Central memory CD8-positive, alpha-beta T cell (primary cell): ENCODE measurements around the gene SNX6.

ENCODE experiments used
- ATAC-seq: fragments of 150-1000 bp; cut with Tn5 transposase; replicated peaks from 2 replicates; pipeline ENCODE4 v1.10.0; 2022; ENCODE audit warnings: mild to moderate bottlenecking, moderate FRiP score, moderate number of reproducible peaks; ENCODE audit not compliant: poor library complexity, severe bottlenecking; ENCODE audit errors: extremely low read depth
- DNase-seq, 2 donors: peaks; one replicate each; pipeline ENCODE4 v3.0.0; 2021; ENCODE audit warnings: low spot score in 2 of 2
- H3K27ac Mint-ChIP-seq: one replicate; pipeline ENCODE4 v1.8.0; 2022; ENCODE audit warnings: low read depth, mild to moderate bottlenecking, moderate library complexity, mixed read lengths
- H3K27me3 Mint-ChIP-seq: one replicate; pipeline ENCODE4 v1.8.0; 2022; ENCODE audit warnings: mixed read lengths
- H3K36me3 Mint-ChIP-seq: one replicate; pipeline ENCODE4 v1.8.0; 2022; ENCODE audit warnings: mild to moderate bottlenecking, moderate library complexity, mixed read lengths; ENCODE audit not compliant: insufficient read depth
- H3K4me1 Mint-ChIP-seq: one replicate; pipeline ENCODE4 v1.8.0; 2022; ENCODE audit warnings: mixed read lengths
- H3K4me3 Mint-ChIP-seq: one replicate; pipeline ENCODE4 v1.8.0; 2022; ENCODE audit warnings: mild to moderate bottlenecking, moderate library complexity, mixed read lengths
- H3K9me3 Mint-ChIP-seq: one replicate; pipeline ENCODE4 v1.8.0; 2022; ENCODE audit warnings: mixed read lengths

The SNX6 gene

DNA sequence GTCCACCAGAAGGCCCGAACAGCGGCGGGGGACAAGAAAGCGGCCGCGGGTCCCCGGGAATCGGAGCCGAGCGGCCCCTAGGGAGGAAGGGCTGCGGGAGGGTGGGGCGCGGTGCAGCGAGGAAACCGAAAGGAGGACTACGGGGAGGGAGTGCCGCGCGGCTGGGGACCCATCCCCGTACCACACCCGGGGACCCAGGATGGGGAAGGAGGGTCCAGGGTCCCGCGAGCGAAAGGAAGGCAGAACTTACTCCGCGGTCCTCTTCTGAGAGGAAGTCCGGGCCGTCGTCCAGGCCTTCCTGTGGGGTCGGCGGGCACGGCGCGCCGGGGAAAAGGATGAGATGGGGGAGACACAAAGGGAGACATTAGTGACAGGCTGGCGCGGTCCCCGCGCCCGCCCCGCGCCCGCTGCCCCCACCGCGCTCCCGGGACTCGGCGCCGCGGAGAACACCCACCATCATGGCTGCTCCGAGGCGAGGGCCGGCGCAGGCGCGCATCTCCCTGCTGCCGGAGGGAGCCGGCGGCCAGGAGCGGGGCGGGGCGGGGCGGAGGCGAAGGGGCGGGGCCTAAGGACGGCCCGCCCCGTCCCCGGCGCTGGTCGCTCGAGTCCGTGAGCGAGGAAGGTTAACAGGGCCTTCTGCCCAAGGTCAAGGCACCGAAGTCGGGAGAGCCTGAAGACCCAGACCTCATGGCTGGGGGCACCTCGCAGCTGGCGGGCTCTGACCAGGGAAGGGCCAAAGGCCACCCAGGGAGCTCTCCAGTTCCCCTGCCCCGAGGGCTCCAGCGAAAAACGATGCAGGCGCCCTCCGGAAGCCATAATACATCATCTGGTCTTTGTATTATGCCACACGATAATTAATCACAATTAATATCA lies at the start of gene SNX6:
TSS of gene SNX6 (minus strand) at position 492 of the 873 bp plus-strand sequence. CDS start at position 460, 32 bp downstream.
- Mint-ChIP-seq H3K9me3 (no peaks in the 10 kb centered on the region), H3K4me3 (peak within 1 kb of the TSS; percentile 97), H3K27me3 (no peaks in the 10 kb centered on the region), H3K27ac (peak within 1 kb of the TSS; percentile 94), H3K36me3 (peaks cover 8% of the 10 kb centered on the region), H3K4me1 (peaks cover 22% of the 10 kb centered on the region)
- ATAC-seq (peak; percentile 94), DNase-seq (peak; percentile 50 to 69)

DNA sequence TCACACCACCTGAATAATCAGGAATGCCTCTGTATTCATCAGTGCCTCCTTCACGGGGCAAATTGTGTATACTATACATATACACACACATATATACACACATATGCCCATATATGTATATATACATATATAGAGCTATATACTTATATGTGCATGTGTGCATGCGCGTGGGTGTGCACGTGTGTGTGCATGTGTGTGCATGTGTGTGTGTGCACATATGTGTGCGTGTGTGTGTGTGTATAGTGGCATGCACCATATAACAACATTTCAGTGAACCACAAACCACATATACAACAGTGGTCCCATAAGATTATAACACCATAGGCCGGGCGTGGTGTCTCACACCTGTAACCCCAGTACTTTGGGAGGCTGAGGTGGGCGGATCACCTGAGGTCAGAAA lies 48.8 kb upstream of the SNX6 start:
- Mint-ChIP-seq H3K4me3 (no peak overlapping the region), H3K36me3 (no peaks in the 10 kb centered on the region), H3K9me3 (no peaks in the 10 kb centered on the region), H3K27me3 (peaks cover 13% of the 10 kb centered on the region), H3K4me1 (no peaks in the 10 kb centered on the region), H3K27ac (no peak overlapping the region)
- ATAC-seq, result no peak
- DNase-seq, result no peak

DNA sequence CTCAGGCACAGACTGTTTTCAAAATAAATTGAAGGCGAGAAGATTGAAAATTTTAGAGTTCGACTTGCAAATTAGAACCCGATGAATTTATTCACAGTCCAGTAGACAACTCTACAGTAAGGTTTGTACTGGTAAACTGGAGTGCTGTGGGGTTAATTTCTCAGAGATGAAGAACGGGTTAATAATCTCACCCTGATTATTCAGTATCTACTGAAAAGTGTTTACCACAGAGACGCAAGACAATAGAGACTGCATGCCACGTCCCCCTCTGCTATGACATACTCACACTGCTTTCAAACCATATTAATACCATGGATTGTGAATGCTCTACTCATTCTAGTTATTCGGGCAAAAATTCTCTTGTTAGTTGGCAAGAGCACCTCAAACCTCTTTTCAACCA lies 48.4 kb upstream of the SNX6 start:
- Mint-ChIP-seq H3K4me1 (no peaks in the 10 kb centered on the region), H3K27me3 (peaks cover 13% of the 10 kb centered on the region), H3K9me3 (no peaks in the 10 kb centered on the region), H3K27ac (no peak overlapping the region), H3K4me3 (no peak overlapping the region), H3K36me3 (peaks cover 1% of the 10 kb centered on the region)
- ATAC-seq, result no peak
- DNase-seq, result no peak

DNA sequence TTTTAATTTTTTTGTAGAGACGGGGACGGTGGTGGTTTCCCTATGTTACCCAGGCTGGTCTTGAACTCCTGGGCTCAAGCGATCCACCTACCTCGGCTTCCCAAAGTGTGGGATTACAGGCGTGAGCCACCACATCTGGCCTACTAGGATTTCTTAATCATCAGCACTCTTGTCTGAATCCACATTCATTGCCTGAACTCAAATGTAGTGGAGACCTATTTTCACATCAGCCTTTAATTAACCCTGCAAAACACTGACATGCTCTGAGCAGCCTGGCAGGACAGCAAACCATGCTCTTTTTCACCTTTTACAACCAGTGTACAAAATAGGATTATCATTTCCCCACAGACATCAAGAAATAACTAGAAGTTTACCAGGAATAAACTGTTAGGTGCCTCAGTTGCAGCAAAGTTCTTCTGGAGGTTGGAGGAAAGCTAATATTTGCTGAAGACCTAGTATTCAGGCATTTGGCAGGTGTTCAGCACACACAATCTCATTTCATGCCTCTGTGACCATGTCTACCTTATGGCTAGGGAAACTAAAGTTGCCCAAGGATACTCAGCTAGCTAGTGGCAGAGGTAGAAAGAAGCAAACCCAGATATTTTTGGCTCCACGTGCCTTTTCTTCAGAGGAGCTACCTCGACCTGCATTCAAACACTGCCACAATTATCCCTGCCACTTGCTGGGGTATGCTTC lies 46.7 kb upstream of the SNX6 start:
- Mint-ChIP-seq H3K27ac (no peak overlapping the region), H3K4me1 (no peaks in the 10 kb centered on the region), H3K9me3 (no peaks in the 10 kb centered on the region), H3K4me3 (no peak overlapping the region), H3K27me3 (peaks cover 11% of the 10 kb centered on the region), H3K36me3 (peaks cover 2% of the 10 kb centered on the region)
- DNase-seq, result no peak
- ATAC-seq, result no peak

DNA sequence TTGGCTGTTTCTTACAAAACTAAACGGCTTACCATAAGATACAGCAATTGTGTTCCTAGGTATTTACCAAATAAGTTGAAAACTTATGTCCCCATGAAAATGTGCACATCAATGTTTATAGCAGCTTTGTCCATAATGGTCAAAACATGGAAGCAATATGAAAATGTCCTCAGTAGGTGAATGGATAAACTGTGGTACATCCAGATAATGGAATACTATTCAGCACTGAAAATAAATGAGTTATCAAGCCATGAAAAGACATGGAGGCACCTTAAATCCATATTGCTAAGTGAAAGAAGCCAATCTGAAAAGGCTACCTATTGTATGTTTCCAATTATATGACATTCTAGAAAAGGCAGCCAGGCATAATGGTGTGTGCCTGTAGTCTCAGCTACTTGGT lies 43.8 kb upstream of the SNX6 start:
- Mint-ChIP-seq H3K9me3 (no peaks in the 10 kb centered on the region), H3K4me3 (no peak overlapping the region), H3K36me3 (peaks cover 2% of the 10 kb centered on the region), H3K4me1 (no peaks in the 10 kb centered on the region), H3K27ac (no peak overlapping the region), H3K27me3 (no peaks in the 10 kb centered on the region)
- DNase-seq (no peak), ATAC-seq (no peak)

DNA sequence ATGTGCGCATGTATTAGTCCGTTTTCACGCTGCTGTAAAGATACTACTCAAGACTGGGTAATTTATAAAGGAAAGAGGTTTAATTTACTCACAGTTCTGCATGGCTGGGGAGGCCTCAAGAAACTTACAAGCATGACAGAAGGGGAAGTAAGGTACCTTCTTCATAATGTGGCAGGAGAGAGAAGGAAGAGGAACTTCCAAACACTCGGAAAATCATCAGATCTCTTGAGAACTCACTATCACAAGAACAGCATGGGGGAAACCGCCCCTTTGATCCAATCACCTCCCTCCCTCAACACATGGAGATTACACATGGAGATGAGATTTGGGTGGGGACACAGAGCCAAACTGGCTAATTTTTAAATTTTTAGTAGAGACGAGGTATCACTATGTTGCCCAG lies 41.8 kb upstream of the SNX6 start:
- Mint-ChIP-seq H3K4me3 (no peak overlapping the region), H3K27ac (no peak overlapping the region), H3K27me3 (no peaks in the 10 kb centered on the region), H3K4me1 (no peaks in the 10 kb centered on the region), H3K36me3 (peaks cover 2% of the 10 kb centered on the region), H3K9me3 (no peaks in the 10 kb centered on the region)
- ATAC-seq, result no peak
- no peak for DNase-seq

DNA sequence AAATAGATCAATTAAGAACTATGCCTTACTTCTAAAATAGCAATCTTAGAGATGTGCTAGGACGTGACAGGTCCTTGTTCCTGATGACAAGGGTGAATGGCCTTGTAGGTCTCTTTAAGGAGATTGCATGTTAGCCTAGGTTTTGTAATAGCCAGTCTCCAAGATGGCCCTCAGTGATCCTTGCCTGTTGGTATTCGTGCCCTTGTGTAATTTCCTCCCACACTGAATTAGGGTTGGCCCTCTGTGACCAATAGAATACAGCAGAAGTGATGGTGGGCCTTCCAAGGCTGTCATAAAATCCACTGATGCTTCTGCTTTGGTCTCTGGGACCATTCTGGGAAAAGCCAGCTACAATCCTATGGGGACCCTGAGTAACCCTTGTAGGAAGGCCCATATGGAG lies 38.2 kb upstream of the SNX6 start:
- Mint-ChIP-seq H3K4me1 (peaks cover 5% of the 10 kb centered on the region), H3K9me3 (no peaks in the 10 kb centered on the region), H3K4me3 (no peak overlapping the region), H3K27me3 (no peaks in the 10 kb centered on the region), H3K36me3 (no peaks in the 10 kb centered on the region), H3K27ac (no peak overlapping the region)
- DNase-seq (no peak), ATAC-seq (no peak)

DNA sequence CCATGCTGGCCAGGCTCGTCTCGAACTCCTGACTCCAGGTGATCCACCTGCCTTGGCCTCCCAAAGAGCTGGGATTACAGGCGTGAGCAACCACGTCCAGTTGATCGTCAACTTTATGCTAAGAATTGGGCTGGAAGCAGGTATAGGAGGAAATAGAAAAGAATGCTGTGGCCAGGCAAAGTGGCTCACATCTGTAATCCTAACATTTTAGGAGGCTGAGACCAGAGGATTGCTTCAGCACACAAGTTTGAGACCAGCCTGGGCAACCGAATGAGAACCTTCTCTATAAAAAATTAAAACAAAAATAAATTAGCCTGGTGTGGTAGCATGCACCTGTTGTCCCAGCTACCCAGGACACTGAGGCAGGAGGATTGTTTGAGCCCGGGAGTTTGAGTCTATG lies 37.1 kb upstream of the SNX6 start:
- Mint-ChIP-seq H3K9me3 (no peaks in the 10 kb centered on the region), H3K36me3 (no peaks in the 10 kb centered on the region), H3K27me3 (no peaks in the 10 kb centered on the region), H3K4me3 (no peak overlapping the region), H3K27ac (no peak overlapping the region), H3K4me1 (peaks cover 5% of the 10 kb centered on the region)
- ATAC-seq (no peak), DNase-seq (no peak)

DNA sequence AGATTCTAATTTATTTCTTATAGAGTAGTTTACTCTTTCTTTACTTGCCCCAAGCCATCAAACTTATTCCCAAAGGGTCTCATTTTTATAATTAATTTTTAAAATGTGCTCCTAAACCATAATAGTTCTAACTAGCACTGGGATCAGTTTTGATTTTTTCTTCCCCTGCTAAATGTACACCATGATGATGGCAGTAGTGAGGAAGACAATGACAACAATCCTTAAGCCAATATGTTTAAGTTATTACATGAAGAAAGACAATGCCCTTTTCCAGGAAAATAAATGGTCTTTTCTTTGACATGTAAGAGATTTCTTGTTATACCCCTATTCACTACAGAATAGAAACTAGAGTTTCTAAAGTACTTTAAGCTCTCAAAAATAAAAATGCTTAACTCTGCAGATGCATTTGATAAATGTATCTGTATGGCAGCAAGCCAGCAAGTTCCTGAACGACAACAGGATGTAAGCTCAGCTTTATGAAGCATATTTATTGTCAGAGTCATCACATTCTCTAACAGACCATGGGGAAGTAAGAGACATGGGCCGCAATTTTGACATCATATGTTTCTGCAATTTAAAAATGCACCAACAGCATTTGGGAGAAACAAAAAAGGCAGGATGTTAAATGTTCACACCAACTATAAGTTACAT lies 36.0 kb upstream of the SNX6 start:
- H3K4me1 Mint-ChIP-seq, result peaks cover 5% of the 10 kb centered on the region
- H3K27ac Mint-ChIP-seq, result no peak overlapping the region
- H3K9me3 Mint-ChIP-seq, result peaks cover 3% of the 10 kb centered on the region
- ATAC-seq, result no peak
- H3K27me3 Mint-ChIP-seq, result no peaks in the 10 kb centered on the region
- no peak overlapping the region for H3K4me3 Mint-ChIP-seq
- H3K36me3 Mint-ChIP-seq, result no peaks in the 10 kb centered on the region
- DNase-seq, result no peak

DNA sequence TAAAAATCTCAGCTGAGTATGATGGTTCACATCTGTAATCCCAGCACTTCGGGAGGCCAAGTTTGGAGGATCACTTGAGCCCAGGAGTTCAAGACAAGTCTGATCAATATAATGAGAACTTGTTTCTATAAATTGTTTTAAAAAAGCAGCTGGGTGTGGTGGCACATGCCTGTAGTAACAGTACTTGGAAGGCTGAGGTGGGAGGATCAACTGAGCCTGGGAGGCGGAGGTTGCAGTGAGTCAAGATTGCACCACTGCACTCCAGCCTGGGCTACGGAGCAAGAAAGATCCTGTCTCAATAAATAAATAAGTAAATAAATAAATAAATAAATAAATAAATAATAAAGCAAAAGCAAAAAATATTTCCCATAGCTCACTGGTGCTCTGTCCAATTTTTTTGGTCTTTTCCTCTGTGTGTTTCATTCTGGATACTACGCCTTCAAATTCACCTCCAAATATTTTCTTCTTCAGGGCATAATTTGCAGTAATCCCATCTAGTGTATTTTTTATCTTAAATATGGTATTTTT lies 32.7 kb upstream of the SNX6 start:
- H3K4me1 Mint-ChIP-seq, result peaks cover 5% of the 10 kb centered on the region
- ATAC-seq (no peak), DNase-seq (no peak)
- H3K9me3 Mint-ChIP-seq, result peaks cover 6% of the 10 kb centered on the region
- no peak overlapping the region for H3K4me3 Mint-ChIP-seq
- no peaks in the 10 kb centered on the region for H3K36me3 Mint-ChIP-seq
- peak overlapping the region; percentile 35 for H3K27ac Mint-ChIP-seq
- no peaks in the 10 kb centered on the region for H3K27me3 Mint-ChIP-seq

DNA sequence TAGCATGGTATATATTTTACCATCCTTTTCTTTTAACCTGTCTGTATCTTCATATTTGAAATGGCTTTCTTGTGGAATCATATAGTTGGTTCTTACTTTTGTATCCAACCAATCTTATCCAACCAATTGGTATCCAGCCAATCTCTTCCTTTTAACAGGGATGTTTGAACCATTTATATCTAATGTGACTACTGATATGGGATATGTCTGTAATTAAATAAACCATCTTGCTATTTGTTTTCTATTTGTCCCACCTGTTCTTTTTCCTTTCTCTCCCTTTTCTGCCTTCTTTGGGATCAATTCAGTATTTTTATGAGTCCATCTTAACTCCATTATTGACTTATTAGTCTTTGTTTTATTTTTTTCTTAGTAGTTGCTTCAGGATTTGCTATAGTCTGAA lies 30.8 kb upstream of the SNX6 start:
- no peak for DNase-seq
- Mint-ChIP-seq H3K4me3 (no peak overlapping the region), H3K36me3 (no peaks in the 10 kb centered on the region), H3K4me1 (no peaks in the 10 kb centered on the region), H3K9me3 (peaks cover 6% of the 10 kb centered on the region), H3K27me3 (no peaks in the 10 kb centered on the region), H3K27ac (no peak overlapping the region)
- ATAC-seq, result no peak

DNA sequence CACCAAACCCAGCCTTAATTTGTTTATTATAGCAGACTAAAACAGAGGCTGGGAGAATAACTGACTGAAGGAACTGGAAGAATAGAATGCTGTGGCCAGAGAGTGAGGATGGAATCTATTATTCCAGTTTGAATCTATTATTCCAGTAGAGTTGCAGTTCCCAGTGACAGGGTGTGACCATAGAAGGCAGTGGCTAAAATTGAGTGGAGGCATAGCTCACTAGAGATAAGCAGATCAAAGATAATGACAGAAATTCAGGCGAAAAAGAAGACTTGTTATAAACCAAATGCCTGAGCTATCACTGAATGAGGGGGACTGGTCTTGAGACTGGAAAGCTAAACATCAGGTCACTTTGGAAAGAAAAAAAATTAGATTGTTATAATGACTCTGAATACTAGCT lies 26.0 kb upstream of the SNX6 start:
- no peak overlapping the region for H3K27ac Mint-ChIP-seq
- H3K4me1 Mint-ChIP-seq, result no peaks in the 10 kb centered on the region
- H3K4me3 Mint-ChIP-seq, result no peak overlapping the region
- DNase-seq (no peak), ATAC-seq (no peak)
- H3K27me3 Mint-ChIP-seq, result no peaks in the 10 kb centered on the region
- peaks cover 4% of the 10 kb centered on the region for H3K9me3 Mint-ChIP-seq
- H3K36me3 Mint-ChIP-seq, result no peaks in the 10 kb centered on the region
